ENCODE measurements around the gene PES1.
"Not testable (repeated sequence)": the region's sequence is repeated elsewhere in the genome, so short reads cannot be mapped to it uniquely, and the experiment has no call there.

Gene PES1

DNA sequence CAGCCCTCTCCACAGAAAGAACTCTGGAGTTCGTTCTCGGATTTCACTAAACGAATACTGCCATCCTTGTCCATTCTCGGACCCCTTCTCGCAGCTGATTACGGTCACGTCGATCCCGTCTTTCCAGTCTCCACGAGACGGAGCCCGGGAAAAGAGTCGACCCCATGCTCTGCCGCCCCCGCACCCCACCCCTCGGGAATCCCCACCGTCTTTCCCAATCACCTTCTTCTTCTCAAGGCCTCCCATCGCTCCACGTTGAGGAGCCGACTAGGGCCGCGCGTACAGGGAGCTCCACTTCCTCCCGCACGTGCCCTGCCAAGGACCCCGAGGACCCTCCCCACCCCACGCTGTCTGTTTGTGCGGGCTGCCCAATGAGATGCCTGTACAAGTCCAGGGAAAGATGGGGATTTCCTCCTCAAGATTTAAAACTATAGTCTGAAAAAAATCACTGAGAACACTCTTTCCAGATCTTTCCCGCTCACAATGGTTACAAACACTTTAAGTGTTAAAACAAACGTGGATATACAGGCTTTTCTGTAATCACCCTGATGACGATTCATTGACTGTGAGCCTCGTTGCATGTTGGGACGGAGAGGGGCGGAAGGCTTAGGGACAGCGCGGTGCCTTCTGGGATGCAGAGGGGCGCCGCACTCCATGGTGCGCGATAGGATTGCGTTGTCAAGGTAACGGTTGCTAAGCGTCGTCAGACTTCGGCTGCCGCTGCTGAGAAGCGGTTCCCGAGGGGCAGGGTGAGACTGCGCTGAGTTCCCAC is at the start of gene PES1:
TSS of gene PES1 (minus strand) at position 323 of the 772 bp plus-strand sequence. CDS start at position 246, 77 bp downstream.
- peak; percentile 86 for DNase-seq (ENCODE audit: low read depth, low spot score)

DNA sequence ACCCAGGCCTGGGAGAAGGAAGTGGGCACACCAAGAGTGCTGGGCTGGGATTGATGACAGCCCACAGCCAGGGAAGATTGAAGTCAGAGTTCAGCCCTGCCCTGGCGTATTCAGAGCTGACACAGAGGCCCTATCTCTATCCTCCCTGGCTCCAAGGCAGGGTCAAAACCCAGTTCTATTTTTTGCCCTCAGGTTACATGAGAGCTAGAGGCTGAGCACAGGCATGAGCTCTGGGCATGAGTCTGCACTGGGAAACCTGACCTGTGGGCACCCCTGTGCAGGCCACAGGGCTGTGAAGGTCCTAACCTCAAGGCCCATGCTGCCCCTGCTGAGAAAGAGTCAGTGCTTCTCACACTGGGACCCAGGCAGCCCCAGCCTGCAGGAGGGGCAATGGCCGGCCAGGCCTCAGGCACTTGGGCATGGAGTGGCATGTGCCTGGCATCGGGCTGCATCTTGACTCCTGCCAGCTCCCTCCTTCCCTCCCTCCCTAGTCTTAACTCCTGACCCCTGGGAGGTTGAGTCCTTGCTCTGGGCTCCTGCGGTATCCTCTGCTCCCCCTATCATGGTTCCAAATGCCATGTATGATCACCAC is 49.2 kb upstream of the PES1 start:
- DNase-seq (ENCODE audit: low read depth, low spot score), result no peak

- no peak for DNase-seq (ENCODE audit: low read depth, low spot score)
Observed at GRCh38 chr22:30640361-30640760, 48.7 kb upstream of the PES1 start.

GRCh38 chr22:30637701-30638114 is 46.0 kb upstream of the PES1 start:
- no peak for DNase-seq (ENCODE audit: low read depth, low spot score)

DNA sequence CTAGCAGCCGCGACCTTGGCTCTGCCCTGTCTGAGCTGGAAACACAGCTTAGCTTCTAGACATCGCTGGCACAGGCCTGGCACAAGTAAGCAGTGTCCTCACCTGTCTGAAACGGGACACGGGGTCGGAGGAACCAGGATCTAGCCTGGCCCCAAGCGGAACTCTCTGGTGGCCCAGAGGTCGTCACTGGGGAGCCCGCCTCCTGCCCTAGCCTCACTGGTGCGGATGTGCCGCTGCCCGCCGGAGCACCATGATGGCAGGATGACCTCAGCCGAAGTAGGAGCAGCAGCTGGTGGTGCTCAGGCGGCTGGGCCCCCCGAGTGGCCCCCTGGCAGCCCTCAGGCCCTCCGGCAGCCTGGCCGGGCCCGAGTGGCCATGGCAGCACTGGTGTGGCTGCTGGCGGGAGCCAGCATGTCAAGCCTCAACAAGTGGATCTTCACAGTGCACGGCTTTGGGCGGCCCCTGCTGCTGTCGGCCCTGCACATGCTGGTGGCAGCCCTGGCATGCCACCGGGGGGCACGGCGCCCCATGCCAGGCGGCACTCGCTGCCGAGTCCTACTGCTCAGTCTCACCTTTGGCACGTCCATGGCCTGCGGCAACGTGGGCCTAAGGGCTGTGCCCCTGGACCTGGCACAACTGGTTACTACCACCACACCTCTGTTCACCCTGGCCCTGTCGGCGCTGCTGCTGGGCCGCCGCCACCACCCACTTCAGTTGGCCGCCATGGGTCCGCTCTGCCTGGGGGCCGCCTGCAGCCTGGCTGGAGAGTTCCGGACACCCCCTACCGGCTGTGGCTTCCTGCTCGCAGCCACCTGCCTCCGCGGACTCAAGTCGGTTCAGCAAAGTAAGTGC is 44.7 kb upstream of the PES1 start:
- DNase-seq (ENCODE audit: low read depth, low spot score), result no peak

GRCh38 chr22:30635273-30636225 is 43.8 kb upstream of the PES1 start, which contains the start of gene SLC35E4:
Gene SLC35E4, plus strand, starts transcription at chr22:30635781. Its CDS starts 670 bp downstream, at chr22:30636451.
- DNase-seq (ENCODE audit: low read depth, low spot score), result peak; percentile 87

GRCh38 chr22:30634471-30635233 is 42.9 kb upstream of the PES1 start:
- peak; percentile 81 for DNase-seq (ENCODE audit: low read depth, low spot score)

DNA sequence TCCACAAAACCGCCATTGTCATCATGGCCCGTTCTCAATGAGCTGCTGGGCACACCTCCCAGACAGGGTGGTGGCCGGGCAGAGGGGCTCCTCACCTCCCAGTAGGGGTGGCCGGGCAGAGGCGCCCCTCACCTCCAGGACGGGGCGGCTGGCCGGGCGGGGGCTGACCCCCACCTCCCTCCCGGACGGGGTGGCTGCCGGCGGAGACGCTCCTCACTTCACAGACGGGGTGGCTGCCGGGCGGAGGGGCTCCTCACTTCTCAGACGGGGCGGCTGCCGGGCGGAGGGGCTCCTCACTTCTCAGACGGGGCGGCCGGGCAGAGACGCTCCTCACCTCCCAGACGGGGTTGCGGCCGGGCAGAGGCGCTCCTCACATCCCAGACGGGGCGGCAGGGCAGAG is 39.8 kb upstream of the PES1 start:
- not testable (repeated sequence) for DNase-seq (ENCODE audit: low read depth, low spot score)

DNA sequence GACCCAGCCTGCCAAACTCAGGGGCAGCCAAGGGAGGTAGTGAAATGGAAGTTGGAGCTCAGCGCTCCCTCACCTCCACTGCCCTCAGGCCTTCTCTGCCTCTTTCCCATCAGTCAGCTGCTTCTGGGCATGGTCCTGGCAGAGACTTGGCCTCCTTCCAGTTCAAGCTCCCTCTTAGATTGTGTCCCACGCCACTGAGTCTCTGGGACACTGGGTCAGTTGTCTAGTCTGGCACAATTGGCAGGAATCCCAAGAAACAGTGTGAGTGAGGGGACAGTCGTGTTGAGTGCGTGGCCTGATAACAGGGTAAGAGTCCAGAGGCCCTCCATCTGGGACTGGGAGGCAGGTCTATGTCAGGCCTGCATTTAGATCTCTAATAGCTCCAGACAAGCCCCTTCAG is 36.8 kb upstream of the PES1 start:
- no peak for DNase-seq (ENCODE audit: low read depth, low spot score)

GRCh38 chr22:30627471-30627870 is 35.8 kb upstream of the PES1 start:
- no peak for DNase-seq (ENCODE audit: low read depth, low spot score)

DNA sequence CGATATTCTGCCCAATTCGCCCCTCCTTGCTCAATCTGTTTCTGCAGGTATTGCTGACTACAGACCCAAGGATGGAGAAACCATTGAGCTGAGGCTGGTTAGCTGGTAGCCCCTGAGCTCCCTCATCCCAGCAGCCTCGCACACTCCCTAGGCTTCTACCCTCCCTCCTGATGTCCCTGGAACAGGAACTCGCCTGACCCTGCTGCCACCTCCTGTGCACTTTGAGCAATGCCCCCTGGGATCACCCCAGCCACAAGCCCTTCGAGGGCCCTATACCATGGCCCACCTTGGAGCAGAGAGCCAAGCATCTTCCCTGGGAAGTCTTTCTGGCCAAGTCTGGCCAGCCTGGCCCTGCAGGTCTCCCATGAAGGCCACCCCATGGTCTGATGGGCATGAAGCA is 34.7 kb upstream of the PES1 start:
- DNase-seq (ENCODE audit: low read depth, low spot score), result no peak

DNA sequence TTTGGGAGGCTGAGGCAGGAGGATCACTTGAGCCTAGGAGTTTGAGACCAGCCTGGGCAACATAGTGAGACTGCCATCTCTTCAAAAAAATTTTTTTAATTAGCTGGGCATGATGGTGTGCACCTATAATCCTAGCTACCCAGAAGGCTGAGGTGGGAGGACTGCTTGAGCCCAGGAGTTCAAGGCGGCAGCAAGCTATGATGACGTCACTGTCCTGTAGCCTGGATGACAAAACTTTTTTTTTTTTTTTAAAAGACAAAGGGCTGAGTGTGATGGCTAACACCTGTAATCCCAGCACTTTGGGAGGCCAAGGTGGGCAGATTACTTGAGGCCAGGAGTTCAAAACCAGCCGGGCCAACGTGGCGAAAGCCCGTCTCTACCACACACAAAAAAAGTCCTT is 28.2 kb upstream of the PES1 start:
- not testable (repeated sequence) for DNase-seq (ENCODE audit: low read depth, low spot score)

DNA sequence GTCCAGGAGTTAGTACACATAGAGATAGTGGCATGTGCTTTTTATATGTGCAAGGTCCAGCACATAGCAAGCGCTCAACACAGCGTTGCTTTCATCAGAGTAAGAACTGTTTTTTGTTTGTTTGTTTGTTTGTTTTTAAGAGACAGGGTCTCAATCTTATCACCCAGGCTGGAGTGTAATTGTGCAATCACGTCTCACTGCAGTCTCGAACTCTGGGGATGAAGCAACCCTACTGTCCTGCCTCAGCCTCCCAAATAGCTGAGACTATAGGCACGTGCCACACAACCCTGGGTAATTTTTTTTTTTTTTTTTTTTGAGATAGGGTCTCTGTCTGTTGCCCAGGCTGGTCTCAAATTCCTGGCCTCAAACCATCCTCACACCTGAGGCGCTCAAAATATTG is 26.1 kb upstream of the PES1 start:
- DNase-seq (ENCODE audit: low read depth, low spot score), result no peak

GRCh38 chr22:30615543-30615954 is 23.8 kb upstream of the PES1 start:
- DNase-seq (ENCODE audit: low read depth, low spot score), result no peak

GRCh38 chr22:30614879-30615278 is 23.2 kb upstream of the PES1 start:
- no peak for DNase-seq (ENCODE audit: low read depth, low spot score)

GRCh38 chr22:30614268-30614667 is 22.6 kb upstream of the PES1 start:
- DNase-seq (ENCODE audit: low read depth, low spot score), result no peak

DNA sequence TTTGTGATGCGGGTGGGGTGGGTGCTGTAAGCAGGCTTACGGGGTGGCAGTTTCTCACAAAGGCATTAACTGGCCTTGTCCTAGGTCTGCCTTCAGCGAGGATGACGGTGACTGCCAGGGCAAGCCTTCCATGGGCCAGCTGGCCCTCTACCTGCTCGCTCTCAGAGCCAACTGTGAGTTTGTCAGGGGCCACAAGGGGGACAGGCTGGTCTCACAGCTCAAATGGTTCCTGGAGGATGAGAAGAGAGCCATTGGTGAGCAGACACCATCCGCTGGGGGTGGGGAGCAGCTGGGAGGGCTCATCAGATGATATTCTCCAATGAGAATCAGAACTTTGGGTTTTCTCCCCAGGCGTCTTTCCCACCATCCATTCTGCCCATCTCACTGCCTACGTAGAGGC is 21.1 kb upstream of the PES1 start:
- no peak for DNase-seq (ENCODE audit: low read depth, low spot score)

GRCh38 chr22:30611197-30611596 is 19.5 kb upstream of the PES1 start:
- DNase-seq (ENCODE audit: low read depth, low spot score), result no peak

GRCh38 chr22:30610299-30610698 is 18.6 kb upstream of the PES1 start:
- no peak for DNase-seq (ENCODE audit: low read depth, low spot score)
